Globus pallidus (tissue), 1 donor: Measurements from ENCODE around the gene TMEM131.

ENCODE experiments used
- DNase-seq: peaks from one replicate; pipeline ENCODE4 v3.0.0-alpha.2; 2015; ENCODE audit warnings: low spot score

Gene TMEM131

DNA sequence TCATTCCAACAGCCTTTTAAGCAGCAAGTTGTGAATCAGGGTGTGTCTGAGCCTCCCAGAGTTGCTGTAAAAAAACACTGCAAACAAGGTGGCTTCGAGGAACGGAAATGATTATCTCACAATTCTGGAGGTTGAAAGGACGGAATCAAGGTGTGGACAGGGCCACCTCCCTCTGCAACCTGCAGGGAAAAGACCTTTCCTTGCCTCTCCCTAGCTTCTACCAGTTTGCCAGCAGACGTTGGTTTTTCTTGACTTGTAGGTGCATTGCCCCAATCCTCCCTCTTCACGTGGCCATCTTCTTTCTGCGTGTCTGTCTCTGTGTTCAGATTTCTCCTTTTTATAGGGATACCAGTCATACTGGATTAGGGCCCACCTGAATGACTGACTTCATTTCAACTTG, 24.8 kb upstream of the TMEM131 start:
- DNase-seq, result no peak

DNA sequence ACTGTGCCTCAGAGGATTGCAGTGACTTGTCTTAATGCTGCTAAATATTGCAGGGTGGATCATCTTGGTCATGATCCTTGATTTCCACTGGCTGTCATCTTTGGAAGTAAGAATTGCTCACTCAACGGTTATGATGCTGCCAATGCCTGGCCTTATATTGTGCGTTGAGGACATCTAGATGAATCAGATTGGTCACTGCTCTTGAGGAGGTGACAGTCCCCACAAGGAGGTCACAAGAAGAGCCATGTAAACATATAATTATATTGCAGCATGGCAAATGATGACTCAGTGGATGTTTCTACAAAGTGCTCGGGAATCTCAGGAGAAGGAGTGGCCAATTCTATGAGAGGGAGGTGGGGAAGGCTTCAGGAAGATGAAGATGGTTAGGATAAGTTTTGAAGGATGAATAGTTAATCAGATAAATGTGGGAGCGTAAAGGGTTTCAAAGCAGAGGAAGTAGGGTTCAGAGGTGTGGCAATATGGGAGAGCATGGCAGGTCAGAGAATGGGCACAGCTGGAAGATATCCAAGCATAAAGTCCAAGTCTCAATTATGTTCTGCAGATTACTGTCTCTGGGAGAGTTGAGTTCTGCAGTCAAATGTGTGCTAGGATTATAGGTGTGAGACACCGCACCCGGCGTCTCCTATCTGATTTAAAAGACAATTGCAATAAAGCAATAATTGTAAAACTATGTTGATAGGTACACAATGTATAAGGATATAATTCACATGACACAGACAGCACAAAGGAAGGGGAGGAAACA, 21.3 kb upstream of the TMEM131 start:
- no peak for DNase-seq

DNA sequence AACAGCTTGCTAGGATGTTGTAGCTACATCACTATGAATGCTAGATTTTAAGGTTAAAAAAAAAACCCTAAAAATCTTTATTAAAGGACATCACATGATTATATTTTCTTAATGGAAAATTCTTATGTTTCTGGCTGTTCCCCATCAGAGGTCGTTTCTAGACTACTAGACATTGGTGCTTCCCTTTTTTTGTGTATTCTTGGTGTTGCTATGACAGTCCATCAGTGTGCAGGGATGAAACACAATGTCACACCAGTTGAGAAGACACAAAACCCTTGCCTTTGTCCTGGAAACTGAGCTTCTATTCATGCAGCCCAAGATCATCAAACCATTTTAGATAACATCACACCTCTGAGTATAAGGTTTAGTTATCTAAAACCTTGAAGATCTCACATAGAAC, 19.9 kb upstream of the TMEM131 start:
- DNase-seq, result no peak

DNA sequence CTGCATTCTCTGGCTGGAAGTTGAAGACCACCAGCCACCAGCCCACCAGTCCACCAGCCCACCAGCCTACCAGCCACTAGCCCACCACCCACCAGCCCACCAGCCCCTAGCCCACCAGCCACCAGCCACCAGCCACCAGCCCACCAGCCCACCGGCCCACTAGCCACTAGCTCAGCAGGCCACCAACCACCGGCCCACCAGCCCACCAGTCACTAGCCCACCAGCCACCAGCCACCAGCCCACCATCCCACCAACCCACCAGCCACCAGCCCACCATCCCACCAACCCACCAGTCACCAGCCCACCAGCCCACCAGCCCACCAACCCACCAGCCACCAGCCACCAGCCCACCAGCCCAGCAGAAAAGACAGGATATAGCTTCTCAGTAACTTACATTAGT, 18.6 kb upstream of the TMEM131 start:
- no peak for DNase-seq

DNA sequence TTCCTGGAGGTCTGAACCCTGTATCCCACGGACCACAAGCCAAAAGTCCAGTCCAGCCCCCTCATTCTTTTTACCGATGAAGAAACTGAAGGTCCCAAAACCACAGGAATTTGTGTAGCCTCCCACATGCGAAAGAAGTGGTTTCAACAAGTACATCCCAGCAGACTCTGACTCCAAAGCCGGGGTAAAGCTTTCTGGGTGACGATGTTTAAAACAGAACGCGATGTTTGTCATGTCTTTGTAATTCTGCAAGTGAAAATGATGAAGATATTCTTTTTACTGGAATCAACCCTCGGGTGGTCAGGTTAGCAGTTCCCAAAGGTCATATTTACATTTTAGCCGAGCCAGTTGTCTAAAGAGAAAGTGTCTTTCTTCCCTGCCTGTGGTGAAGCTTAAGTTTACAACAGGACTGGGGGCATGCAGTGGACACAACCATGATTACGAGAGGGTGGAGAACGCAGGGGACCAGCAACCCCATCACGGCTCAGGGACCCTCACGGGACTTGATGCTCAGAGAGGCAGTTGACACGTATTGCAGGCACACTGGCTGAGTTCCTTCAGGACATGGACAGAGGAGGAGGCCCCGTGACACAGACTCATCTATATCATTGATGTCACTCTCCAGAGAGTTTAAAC, 17.8 kb upstream of the TMEM131 start:
- DNase-seq, result no peak

DNA sequence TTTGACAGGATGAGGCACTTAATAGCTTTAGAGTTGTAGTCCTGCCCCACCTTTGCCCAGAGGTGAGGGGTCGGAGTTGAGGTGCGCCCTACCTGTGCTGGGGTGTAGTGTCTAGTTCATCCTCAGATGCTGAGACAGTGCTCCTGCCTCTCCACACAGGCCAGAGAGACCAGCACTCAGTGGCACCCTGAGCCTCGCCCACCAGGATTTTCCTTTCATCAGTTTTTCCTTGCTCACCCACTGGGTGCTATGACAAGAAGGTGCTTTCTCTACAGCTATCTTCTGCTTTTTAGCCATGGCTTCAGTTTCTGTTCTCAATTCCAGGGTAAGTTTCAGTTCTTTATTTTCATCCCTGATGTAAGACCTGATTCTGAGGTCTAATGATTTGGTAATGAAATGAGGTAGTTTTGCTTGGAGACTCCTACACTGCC, 16.8 kb upstream of the TMEM131 start:
- peak; percentile 37 for DNase-seq

DNA sequence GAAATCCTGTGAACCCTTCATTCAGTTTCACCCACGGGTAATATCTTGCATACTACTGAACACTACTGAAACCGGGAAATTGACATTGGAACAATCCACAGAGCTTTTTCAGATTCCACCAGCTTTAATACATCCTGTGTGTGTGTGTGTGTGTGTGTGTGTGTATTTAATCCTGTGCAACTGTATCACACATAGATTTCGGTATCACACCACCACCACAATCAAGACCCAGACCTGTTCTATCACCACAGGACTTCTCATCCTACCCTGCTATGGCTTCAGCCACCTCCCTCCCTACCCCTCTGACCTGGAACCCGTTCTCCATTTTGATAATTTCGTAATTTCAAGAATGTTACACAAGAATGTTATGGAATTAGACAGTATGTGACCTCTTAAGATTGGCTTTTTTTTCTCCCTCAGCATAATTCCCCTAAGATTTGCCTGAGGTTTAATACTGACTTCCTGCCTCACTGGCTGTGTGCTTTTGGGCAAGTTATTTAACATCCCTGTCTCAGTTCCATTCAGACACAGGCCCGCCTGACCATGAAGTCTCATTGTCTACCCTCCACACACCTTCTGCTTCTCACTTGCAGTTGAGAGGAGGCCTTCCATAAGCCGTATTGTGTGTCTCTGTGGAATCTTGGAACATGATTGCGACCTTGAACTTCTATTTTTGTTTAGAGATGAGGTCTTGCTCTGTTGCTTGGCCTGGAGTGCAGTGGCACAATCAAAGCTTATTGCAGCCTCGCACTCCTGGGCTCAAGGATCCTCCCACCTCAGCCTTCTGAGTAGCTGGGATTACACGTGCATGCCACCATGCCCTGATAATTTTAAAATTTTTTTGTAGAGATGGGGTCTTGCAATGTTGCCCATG, 14.4 kb upstream of the TMEM131 start:
- no peak for DNase-seq

DNA sequence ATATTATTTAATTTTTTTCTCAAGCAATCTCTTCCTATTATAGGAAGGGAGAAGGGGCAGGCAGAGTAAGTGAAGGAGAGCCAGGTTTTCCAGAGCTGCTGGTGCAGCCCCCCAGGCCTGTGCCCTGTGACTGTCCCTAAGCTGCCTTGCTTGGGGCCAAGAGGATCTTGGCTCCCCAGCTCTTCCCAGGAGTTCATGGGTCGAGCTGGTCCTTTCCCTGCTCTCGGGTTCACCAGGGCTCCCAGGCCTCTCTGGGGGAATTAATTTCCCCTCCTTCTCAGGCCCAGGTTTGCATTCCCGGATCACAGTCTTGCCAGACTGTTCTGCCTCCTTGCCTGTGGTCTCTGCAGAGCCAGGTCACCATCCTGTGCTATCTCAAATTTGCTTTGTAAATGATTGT, 12.7 kb upstream of the TMEM131 start:
- no peak for DNase-seq

DNA sequence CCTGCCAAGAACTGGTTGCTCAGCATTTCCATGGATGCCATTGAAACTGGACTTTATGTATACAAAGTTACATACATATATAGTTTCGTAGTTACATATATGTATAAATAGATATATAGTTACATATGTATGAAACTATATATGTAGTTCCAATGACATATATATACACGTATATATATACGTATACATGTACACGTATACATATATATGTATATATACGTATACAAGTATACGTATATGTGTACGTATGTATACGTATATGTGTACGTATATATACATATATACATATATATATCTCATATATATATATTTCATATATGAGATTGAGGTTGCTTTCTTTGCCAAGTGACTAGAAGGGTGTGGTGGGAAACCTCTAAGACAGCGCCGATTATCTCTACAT, 10.6 kb upstream of the TMEM131 start:
- no peak for DNase-seq

DNA sequence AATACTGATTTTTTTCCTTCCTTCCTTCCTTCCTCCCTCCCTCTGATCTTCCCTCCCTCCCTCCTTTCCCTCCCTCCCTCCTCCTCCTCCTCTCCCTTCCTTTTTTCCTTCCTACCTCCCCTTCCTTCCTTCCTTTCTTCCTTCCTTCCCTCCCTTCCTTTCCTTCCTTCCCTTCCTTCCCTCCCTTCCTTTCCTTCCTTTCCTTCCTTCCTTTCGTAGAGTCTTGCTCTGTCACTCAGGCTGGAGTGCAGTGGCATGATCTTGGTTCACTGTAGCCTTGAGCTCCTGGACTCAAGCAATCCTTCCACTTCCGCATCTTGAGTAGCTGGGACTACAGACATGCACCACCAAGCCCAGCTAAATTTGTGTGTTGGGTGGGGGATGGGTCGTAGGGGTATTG, 8.9 kb upstream of the TMEM131 start:
- no peak for DNase-seq

DNA sequence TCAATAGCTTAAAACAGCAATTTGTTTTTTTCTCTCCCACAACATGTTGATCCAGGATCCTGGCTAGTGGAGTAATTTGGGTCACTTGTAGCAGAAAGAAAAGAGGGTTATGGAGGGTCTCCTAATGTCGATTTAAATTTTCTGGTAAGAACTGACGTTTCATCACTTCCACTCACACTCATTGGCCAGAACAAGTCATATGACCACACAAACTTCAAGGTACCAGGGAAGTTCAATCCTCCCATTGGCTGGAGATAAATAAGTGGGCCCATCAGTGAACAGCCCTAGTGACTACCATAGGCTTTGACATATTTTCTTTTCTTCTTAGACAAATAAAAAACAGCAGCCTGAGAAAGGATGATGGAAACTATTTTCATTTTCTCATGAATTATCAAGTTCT, 8.3 kb upstream of the TMEM131 start:
- no peak for DNase-seq

DNA sequence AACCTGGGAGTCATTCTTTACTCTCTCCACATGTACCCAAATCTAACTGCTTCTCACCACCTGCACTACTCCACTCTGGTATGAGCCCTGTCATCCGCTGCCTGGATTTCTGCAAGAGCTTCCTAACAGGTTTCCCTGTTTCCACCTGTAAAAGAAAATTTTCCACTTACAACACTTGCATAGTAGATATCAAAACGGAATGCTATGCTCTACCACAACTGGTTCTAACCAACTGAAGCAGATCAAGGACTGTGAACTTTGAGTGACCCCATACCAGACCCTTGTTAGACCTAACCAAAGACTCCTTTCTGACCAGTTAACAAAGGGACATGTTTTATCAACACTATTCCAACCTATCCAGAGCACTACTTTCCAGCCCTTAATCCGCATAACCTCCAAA, 3.8 kb upstream of the TMEM131 start:
- no peak for DNase-seq

DNA sequence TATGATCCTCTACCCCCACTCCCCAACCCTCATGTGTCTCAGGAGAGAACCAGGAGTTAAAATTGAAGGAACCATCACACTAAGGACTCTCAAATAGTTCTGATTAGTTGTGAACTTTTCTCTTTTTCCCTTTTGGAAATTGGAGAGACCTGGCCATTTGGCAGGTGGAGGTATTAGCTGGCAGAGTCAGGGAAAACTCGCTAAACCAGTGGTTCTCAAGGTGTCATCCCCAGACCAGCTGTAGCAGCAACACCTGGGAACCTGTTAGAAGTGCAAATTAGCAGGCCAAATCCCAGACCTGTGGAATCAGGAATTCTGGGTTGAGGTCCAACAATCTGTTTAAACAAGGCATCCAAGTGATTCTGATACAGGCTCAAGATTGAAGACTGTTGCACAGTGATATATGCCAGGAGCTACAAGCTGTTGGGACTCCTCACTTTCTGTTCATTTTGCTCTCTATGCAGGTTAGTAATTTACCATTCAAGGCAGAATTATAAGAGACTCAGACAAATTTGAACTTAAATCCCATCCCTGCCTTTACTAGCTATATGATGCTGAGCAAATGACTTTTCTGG, 2.8 kb upstream of the TMEM131 start:
- DNase-seq, result no peak

DNA sequence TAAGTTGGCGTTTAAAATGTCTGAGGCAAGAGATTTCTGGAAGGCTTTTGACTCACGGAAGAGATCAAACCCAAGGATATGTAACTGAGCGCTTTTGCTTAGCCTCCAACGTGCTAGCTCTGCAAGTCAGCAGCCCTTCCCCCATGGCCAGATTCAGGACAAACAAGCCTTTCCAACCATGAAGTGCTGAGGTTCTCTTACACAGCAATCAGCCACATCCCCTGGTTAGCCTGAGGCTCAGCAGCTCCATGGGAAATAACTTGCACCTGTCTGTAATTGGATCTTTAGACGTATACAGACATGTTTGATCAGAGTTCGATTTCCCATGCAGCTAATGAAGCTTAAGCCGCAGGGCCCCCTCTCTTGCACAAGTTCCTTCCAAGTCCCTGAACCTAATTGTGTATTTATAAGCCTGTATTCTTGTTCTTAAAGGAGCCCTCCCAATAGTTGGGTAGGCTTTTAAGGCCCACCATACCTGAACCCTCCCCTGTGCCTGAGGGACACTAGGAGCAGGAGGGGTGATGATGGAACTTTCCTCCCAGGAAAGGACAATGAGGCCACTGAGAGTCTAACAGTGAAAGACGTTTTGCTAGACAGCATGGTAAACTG, 2.1 kb upstream of the TMEM131 start:
- no peak for DNase-seq

DNA sequence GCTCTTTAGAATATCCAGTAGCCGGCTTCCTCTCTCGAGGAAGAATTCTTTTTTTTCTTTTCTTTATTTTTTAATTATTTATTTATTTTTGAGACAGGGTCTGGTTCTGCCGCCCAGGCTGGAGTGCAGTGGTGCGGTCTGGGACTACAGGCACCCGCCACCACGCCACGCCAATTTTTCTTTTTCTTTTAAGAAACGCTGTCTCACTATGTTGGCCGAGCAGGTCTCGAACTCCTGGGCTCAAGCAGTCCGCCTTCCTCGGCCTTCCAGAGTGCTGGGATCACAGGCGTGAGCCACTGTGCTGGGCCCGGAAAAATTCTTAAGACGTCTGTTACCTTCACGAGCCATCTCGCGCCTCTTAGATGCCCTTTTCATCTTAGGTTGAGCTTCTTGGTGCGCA, 931 bp upstream of the TMEM131 start:
- DNase-seq, result peak; percentile 16

DNA sequence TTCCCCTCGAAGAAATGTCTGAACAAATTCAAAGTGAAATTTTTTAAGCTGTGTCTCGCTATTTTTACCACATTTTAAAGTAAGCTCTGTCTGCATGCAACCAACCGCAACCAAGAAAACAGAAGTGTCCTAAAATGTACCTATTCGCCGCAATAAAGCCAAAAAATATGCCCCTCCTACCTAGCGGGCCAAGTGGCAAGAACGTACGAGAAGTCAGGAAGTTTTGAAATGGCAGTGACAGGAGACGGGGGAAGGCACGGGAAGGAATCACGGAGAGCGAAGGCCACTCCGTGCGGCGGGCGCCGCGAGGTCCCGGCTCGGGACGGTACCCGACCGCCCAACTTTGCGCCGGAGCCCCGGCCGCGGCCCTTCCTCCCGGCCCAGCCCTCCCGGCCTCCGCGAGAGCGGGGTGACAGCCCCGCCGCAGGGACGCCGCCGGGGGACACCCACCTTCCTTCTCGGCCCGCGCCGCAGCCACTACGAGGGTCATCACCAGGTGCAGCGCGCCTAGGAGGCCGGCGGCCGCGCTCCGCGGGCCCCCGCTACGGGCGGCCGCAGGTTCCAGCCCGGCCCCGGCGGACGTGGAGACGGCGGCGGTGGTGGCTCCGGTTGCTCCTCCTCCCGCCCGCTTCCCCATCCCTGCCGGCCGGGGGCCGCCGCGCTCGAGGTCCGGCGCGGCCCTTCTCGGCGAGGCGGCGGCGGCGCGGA, 568 bp downstream of the TMEM131 start:
- DNase-seq, result peak; percentile 25

DNA sequence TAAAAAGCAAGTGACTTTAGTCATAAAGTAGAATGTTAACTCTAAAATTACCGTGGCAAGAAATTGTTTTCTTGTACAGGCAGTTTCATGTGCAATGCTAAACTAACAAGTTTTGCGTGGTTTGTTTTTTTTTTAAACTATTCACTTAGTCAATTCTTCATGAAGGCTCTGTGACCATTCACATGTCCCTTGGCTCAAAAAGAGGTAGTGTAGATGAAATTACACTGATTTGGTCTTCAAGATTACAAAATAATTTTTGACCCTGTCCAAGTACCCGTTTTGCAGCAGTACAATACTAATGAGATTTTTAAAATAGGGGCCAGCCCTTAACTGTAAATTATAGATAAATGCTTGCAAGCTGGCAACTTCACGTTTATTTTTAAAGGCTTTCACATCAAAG, 1.3 kb downstream of the TMEM131 start:
- DNase-seq, result peak; percentile 6

DNA sequence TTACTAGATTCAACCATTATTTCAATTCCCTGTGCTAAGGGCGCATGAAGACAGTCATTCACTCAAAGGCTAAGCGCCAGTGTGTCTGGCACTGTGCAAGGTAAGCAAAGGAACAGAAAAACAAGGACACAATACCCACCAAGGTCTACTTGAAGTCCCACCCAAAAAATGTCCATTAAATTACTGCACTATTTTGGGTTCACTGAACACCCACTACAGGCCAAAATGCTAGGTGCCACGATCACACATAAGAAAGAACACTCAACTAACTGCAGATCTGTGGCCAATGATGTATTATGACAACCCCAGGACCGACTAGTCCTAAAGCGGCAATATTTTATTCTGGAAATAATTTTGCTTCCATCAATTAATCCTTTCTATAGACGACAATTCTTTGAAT, 1.8 kb downstream of the TMEM131 start:
- DNase-seq, result no peak

DNA sequence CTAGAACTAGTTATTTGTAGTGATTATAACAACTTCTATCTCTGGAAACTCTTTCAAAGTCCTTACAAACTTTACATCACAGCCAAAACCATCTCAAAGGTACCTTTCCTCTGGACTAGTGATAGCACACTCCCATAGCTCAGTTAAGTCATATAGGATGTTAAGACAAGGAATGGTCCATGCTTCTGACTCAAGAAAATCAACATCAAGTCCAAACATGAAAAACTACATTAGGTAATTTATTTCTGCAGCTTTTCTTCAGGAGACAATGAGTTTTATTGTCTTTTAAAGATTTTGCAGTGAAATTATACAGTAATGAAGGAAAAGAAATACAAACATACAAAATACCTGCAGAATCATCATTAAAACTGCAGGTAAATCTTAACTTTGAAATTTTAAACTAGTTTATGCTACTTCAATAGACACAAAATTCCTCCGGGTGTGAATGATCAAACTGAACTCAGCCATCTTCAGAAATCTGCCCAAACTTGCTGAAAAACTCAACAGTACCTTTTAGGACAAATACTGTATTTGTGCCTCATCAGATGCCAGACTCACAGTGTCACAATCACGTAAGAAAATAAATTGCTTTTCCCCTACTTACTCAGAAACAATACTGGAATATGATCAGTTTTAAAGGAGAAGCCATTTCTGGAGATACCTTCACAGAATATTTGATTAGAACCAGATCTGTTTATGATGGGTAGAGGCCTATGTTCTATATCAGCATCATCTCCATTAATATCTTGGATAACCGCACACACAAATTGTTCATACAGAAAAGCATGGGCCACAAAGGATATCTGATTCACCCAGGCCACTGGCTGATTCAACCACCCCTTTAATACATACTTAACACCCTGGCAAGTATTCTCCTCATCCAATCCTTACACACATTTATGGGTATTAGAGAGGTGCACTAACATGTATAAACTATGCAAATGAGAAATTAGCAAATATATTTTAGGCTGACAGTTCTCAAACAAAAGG, 2.6 kb downstream of the TMEM131 start:
- no peak for DNase-seq
